T47D (cell line): ENCODE measurements around the gene TSHZ2.

Source experiments
- DNase-seq, 2 experiments: peaks; one replicate each; pipeline versions ENCODE4 v3.0.0 to v3.0.0-alpha.2; 2011 to 2012; ENCODE audit warnings: low read depth in 1 of 2, low spot score in 1 of 2
- JUND ChIP-seq: IDR thresholded peaks from 2 replicates; pipeline ENCODE4 v1.6.1; 2012; ENCODE audit warnings: low read depth
- in situ Hi-C: cut with HindIII; loops from 2 replicates; pipeline ENCODE4 v1.10.0; 2016; ENCODE audit warnings: low sequenced_read_pairs, low pct_unique_long_range_greater_than_20kb

Gene TSHZ2

DNA sequence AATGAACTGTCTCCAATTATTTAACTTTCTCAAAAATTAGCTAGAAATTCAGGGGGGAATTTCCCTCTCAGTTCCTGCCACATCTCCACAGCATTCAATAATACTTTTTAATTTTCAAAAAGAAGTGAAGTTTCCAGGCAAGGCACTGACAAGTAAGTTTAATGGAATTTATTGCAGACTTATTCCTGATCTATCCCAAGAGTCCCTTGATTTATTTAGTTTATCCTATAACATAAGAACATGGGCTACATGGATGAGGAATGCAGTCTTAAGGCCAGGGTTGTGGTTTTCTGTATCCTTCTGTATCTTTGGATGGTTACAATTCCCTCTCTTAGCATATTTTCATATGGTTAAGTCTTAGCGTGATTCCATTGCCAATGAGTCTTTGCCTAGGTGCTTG, 126.5 kb downstream of the TSHZ2 start:
- in situ Hi-C loops = no loop called here
- no peak for DNase-seq
- TF ChIP-seq JUND = no peak

- no peak for DNase-seq
- TF ChIP-seq JUND = no peak
- in situ Hi-C loops = no loop called here
Measured at GRCh38 chr20:53099856-53100255, 127.7 kb downstream of the TSHZ2 start.

DNA sequence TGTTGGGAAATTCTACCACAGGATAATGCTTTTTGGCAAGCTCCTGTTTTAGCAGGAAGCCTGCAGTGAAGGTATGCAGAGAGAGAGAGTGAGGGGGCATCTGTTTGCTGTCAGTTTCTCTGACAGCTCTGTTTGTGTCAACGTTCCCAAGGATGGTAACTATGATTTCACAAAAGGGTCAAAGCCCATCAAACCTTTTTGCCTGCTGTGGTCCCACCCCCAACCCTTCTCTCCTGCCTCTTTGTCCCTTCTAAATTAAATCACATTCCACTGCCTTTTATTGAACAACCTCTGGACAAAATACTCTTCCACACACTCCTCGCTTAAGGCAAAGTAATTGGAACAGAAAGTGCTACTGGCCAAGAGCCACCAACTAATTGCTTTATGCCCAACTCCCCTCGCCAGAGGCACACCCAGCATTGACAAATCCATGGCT, 128.3 kb downstream of the TSHZ2 start:
- no peak for TF ChIP-seq JUND
- in situ Hi-C loops = no loop called here
- DNase-seq = no peak

GRCh38 chr20:53101992-53102760, 130.0 kb downstream of the TSHZ2 start:
- TF ChIP-seq JUND = no peak
- in situ Hi-C loops = no loop called here
- no peak for DNase-seq

DNA sequence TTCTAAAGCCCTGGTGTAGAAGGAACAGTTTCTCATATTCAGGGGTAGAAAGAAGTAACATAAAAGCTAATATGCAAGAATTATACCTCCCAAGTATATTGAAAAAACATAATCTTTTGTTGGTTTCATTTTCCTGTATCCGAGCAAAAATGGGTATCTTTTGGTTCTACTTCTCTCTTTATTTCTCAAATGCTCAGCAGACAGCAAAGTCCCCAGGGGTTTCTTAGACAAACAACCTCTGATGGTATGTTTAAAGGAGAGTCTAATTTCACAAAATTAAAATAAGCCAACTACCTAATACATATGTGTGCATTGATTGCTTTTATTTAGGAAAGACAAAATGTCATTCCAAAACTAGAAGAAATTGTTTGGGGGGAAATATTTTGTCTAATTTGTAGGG, 131.0 kb downstream of the TSHZ2 start:
- no peak for TF ChIP-seq JUND
- in situ Hi-C loops = no loop called here
- DNase-seq = no peak

DNA sequence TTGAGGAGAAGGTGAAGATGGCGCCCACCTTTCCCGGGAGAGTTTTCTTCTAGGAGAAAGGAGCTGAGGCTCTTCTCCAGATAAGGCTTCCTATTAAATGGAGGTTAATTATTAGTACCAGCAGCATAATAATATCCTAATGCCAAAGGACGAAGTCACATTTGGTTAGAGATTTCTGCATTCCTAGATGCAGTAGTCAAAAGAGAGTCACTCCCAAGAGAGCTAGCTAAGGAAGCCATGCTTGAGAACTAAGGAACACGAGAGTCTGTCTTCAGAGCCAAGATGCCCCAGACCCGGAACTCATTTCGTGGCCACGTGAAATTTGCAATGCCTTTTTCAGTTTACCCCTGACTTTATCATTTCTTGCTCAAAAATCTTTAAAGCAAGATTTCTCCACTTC, 132.7 kb downstream of the TSHZ2 start:
- TF ChIP-seq JUND = no peak
- no peak for DNase-seq
- in situ Hi-C loops = no loop called here

GRCh38 chr20:53116733-53117132, 144.6 kb downstream of the TSHZ2 start:
- in situ Hi-C loops = no loop called here
- no peak for TF ChIP-seq JUND
- no peak for DNase-seq

- DNase-seq = no peak
- in situ Hi-C loops = no loop called here
- no peak for TF ChIP-seq JUND
Measured at GRCh38 chr20:53122853-53123252, 150.7 kb downstream of the TSHZ2 start.

GRCh38 chr20:53124075-53124551, 152.0 kb downstream of the TSHZ2 start:
- in situ Hi-C loops = no loop called here
- no peak for TF ChIP-seq JUND
- no peak for DNase-seq

GRCh38 chr20:53124803-53125202, 152.6 kb downstream of the TSHZ2 start:
- in situ Hi-C loops = no loop called here
- peak in 1 of 2 experiments; percentile 15 for DNase-seq
- no peak for TF ChIP-seq JUND

DNA sequence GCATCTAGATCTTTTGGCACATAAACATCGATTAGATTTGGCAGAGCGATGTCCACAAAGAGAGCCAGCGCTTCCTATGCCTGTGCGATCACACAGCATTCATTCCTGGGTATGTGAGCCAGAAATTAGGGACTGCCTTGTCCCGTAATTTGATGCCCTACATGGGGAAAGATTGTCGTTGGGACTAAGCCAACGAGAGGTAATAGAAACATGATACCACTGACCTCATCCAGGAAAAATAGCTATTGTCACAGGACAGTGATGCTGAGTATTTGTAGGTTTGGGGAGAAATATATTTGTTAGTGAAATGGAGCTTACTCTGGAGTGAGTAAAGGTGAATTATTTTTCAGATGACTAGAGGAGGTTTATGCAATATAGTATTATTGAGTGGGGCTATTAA, 154.0 kb downstream of the TSHZ2 start:
- no peak for DNase-seq
- in situ Hi-C loops = no loop called here
- no peak for TF ChIP-seq JUND

DNA sequence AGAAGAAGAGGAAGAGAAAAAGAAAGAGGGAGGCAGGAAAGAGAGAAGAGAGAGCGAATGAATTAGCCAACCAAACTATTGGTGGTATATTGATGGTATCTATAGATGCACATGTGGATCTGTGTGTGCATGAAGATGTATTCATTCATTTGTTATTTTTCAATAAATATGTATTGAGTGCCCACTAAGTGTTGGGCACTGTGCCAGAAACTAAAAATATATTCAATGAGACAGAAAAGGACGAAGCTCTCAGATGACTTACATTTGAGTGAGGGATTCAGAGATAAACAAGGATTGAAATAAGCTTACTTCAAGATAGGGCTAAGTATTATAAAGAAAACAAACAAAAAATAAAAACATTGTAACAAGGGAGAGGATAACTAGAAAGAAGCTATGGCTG, 154.9 kb downstream of the TSHZ2 start:
- in situ Hi-C loops = no loop called here

GRCh38 chr20:53128004-53128403, 155.8 kb downstream of the TSHZ2 start:
- DNase-seq = no peak
- no peak for TF ChIP-seq JUND
- in situ Hi-C loops = no loop called here

More for the DNA sequence above, 154.9 kb downstream of the TSHZ2 start:
- no peak for TF ChIP-seq JUND
- no peak for DNase-seq

DNA sequence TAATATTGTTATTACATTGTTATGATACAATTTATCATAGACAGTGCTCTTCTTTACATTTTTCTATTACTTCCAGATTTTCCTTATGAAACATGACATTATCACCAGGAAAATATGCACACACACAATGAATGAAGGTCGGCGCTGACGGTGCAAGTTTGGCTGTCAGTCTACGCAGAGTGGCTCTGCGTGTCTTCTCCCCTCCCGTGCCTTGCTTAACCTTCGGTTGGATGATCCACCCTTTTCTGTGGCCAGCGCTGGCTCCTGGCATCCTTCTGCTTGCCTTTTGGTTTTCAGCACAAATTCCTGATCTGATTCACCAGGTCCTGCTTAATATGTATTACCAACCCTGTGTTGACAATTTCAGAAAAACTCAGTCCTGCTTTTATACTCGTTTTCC, 157.4 kb downstream of the TSHZ2 start:
- no peak for DNase-seq
- TF ChIP-seq JUND = no peak
- in situ Hi-C loops = no loop called here
